Mesothelial cell of epicardium (in vitro differentiated cells): ENCODE results near the gene SYTL1. TPM values are rescaled to one million over a fixed set of nuclear protein-coding genes. Genes with fewer than 3 reads are reported as not detected.

Experiments
- DNase-seq, 2 experiments: peaks; one replicate each; pipeline ENCODE4 v3.0.0; 2021; ENCODE audit warnings: low spot score in 2 of 2; ENCODE audit not compliant: unreplicated experiment in 2 of 2
- H3K27ac Mint-ChIP-seq: 2 replicates; pipeline ENCODE4 v1.8.0; 2021; ENCODE audit warnings: mixed read lengths
- H3K27me3 Mint-ChIP-seq: 2 replicates; pipeline ENCODE4 v1.8.0; 2021; ENCODE audit warnings: low read depth, mixed read lengths
- H3K36me3 Mint-ChIP-seq: 2 replicates; pipeline ENCODE4 v1.8.0; 2021; ENCODE audit warnings: mixed read lengths
- H3K4me1 Mint-ChIP-seq: 2 replicates; pipeline ENCODE4 v1.8.0; 2021; ENCODE audit warnings: mixed read lengths
- H3K4me3 Mint-ChIP-seq: 2 replicates; pipeline ENCODE4 v1.8.0; 2021; ENCODE audit warnings: mild to moderate bottlenecking, moderate library complexity, mixed read lengths
- H3K9me3 Mint-ChIP-seq: 2 replicates; pipeline ENCODE4 v1.8.0; 2021; ENCODE audit warnings: mixed read lengths
- total RNA-seq: library from RNA; stranded (reverse); gene quantifications from 3 replicates; pipeline ENCODE4 v1.2.1, GENCODE V29; 2021
- TF ChIP-seq, protein P1 (sequence below): fragments of 200-600 bp; sonication (generic); IDR thresholded peaks from one replicate; pipeline ENCODE4 v1.5.0; 2021; ENCODE audit warnings: antibody characterized with exemption; ENCODE audit not compliant: unreplicated experiment

The SYTL1 gene, protein sequence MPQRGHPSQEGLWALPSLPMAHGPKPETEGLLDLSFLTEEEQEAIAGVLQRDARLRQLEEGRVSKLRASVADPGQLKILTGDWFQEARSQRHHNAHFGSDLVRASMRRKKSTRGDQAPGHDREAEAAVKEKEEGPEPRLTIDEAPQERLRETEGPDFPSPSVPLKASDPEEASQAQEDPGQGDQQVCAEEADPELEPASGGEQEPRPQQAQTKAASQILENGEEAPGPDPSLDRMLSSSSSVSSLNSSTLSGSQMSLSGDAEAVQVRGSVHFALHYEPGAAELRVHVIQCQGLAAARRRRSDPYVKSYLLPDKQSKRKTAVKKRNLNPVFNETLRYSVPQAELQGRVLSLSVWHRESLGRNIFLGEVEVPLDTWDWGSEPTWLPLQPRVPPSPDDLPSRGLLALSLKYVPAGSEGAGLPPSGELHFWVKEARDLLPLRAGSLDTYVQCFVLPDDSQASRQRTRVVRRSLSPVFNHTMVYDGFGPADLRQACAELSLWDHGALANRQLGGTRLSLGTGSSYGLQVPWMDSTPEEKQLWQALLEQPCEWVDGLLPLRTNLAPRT
- 41.0 to 42.8 TPM (median 42.2 TPM) in 3 replicates for total RNA-seq

DNA sequence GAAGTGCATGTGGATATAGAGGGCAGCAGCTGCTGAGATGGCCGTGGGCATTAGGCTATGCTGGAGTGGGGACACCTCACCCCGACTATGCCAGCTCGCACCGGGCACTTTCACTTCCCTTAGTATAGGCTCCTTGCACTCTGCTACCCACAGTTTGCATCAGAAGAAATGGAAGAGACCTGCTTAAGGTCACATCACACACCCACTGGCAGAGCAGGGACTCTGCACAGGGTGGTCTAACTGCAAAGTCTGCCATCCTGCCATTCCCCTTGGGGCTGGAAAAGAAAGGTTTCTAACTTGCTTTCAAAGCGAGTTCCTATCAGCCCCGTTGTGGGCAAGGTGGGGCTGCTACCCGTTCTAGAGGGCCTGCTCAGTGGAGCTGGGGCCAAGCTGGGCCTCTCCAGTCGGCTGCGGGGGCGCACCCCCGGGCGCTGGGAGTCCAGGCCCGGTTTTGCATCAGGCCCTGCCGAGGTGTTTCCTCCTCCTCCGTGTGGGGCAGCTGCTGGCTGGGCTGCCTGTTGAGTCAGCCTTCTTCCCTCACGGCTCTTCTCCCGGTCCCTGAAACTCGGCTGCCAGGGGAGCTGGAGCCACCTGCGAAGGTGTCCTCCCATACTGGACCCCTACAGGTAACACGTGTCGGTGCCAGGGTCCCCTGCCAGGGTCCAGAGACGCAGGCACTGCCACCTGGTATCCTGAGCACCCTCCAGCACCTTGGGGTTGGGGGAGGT, at the start of gene SYTL1:
Gene SYTL1 (plus strand): TSS at position 498 of the 728 bp plus-strand sequence. CDS start 3,313 bp downstream, outside the sequence.
- Mint-ChIP-seq H3K4me1 (peaks cover 32% of the 10 kb centered on the region), H3K27me3 (no peaks in the 10 kb centered on the region), H3K36me3 (peaks cover 7% of the 10 kb centered on the region), H3K4me3 (peak within 1 kb of the TSS; percentile 73), H3K9me3 (no peaks in the 10 kb centered on the region), H3K27ac (peak within 1 kb of the TSS; percentile 80)
- no peak for DNase-seq
- TF ChIP-seq, protein P1, sequence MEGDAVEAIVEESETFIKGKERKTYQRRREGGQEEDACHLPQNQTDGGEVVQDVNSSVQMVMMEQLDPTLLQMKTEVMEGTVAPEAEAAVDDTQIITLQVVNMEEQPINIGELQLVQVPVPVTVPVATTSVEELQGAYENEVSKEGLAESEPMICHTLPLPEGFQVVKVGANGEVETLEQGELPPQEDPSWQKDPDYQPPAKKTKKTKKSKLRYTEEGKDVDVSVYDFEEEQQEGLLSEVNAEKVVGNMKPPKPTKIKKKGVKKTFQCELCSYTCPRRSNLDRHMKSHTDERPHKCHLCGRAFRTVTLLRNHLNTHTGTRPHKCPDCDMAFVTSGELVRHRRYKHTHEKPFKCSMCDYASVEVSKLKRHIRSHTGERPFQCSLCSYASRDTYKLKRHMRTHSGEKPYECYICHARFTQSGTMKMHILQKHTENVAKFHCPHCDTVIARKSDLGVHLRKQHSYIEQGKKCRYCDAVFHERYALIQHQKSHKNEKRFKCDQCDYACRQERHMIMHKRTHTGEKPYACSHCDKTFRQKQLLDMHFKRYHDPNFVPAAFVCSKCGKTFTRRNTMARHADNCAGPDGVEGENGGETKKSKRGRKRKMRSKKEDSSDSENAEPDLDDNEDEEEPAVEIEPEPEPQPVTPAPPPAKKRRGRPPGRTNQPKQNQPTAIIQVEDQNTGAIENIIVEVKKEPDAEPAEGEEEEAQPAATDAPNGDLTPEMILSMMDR: no peak

DNA sequence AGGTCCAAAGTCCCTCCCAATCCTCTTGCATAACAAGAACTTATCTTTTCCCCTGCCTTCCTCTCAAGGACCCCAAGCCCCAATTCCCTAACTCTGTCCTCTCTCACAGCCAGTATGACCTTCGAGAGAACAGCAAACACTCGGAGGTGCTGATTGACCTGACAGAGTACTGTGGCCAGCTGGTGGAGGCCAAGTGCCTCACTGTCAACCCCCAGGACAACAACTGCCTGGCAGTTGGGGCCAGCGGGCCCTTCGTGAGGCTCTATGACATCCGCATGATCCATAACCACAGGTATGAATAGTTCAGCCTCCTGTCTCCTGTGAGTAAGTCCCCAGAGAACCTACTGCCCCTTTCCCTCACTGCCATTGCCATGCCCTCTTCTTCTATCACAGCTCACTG, 49.7 kb upstream of the SYTL1 start:
- DNase-seq: no peak
- H3K27ac Mint-ChIP-seq: peak overlapping the region; percentile 34
- H3K4me1 Mint-ChIP-seq: no peaks in the 10 kb centered on the region

DNA sequence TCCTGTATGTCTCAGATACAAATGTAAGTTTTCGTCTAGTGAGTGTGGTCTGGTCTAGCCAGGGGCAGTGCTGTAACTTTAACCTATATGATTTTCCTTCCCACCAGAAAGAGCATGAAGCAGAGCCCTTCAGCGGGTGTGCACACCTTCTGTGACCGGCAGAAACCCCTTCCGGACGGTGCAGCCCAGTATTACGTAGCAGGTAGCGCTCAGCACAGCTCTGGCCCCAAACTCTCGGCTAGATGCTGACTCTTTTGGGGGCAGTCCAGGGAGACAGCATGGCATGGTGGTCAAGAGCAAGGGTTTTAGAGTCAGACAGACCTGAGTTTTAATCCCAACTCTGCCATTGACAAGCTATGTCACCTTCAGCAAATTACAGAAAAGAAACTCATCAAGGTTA, 47.9 kb upstream of the SYTL1 start:
- no peak for DNase-seq
- no peak overlapping the region for H3K4me3 Mint-ChIP-seq
- peaks cover 12% of the 10 kb centered on the region for H3K4me1 Mint-ChIP-seq
- H3K27me3 Mint-ChIP-seq: no peaks in the 10 kb centered on the region
- no peak overlapping the region for H3K27ac Mint-ChIP-seq
- H3K36me3 Mint-ChIP-seq: peaks cover 12% of the 10 kb centered on the region
- H3K9me3 Mint-ChIP-seq: no peaks in the 10 kb centered on the region
- TF ChIP-seq, protein P1: no peak

More for the DNA sequence above, 49.7 kb upstream of the SYTL1 start:
- Mint-ChIP-seq H3K4me3 (no peak overlapping the region), H3K27me3 (no peaks in the 10 kb centered on the region), H3K9me3 (no peaks in the 10 kb centered on the region), H3K36me3 (peaks cover 19% of the 10 kb centered on the region)
- TF ChIP-seq, protein P1: no peak

DNA sequence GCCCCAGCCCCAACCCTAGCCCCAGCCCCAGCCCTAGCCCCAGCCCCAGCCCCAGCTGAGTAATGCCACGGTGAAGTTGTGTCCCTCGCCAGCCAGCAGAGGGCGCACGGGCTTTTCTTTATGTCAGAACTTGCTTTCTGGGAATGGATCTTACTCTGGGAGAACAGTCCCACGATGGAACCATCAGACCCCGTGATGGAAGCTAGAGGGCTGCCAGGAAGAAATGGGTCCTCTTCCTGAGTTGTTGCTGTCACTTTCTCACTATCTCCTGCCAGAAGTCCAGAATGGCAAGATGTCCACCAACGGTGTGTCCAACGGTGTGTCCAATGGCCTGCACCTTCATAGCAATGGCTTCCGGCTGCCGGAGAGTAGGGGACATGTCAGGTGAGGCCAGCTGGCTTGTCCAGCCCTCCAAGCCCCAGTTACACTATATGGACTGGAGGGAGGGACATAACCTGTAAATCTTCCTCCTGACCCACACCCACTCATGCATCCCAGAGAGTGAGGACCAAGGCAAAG, 45.0 kb upstream of the SYTL1 start:
- no peaks in the 10 kb centered on the region for H3K27me3 Mint-ChIP-seq
- peaks cover 4% of the 10 kb centered on the region for H3K36me3 Mint-ChIP-seq
- H3K27ac Mint-ChIP-seq: peak overlapping the region; percentile 12
- no peaks in the 10 kb centered on the region for H3K9me3 Mint-ChIP-seq
- DNase-seq: peak; percentile 66 to 82
- TF ChIP-seq, protein P1: peak; percentile 69
- no peak overlapping the region for H3K4me3 Mint-ChIP-seq
- H3K4me1 Mint-ChIP-seq: peaks cover 37% of the 10 kb centered on the region

DNA sequence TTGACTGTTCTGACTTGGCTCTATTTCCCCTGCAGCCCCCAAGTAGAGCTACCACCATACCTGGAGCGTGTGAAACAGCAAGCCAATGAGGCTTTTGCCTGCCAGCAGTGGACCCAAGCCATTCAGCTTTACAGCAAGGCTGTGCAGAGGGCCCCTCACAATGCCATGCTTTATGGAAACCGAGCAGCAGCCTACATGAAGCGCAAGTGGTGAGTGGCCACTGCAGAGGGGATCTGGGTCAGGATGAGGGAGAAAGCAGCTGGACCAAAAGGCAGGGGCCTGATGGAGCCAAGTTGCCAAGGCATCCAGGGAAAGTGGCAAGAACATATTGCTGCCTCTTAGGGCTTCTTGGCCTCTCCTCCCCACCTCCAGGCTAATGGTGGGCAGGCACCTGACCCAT, 43.9 kb upstream of the SYTL1 start:
- peaks cover 37% of the 10 kb centered on the region for H3K4me1 Mint-ChIP-seq
- no peak for DNase-seq
- H3K4me3 Mint-ChIP-seq: no peak overlapping the region
- TF ChIP-seq, protein P1: no peak
- peak overlapping the region; percentile 96 for H3K27ac Mint-ChIP-seq
- peaks cover 4% of the 10 kb centered on the region for H3K36me3 Mint-ChIP-seq
- H3K9me3 Mint-ChIP-seq: no peaks in the 10 kb centered on the region
- no peaks in the 10 kb centered on the region for H3K27me3 Mint-ChIP-seq
